Measurements from ENCODE around the gene UROC1.

DNA sequence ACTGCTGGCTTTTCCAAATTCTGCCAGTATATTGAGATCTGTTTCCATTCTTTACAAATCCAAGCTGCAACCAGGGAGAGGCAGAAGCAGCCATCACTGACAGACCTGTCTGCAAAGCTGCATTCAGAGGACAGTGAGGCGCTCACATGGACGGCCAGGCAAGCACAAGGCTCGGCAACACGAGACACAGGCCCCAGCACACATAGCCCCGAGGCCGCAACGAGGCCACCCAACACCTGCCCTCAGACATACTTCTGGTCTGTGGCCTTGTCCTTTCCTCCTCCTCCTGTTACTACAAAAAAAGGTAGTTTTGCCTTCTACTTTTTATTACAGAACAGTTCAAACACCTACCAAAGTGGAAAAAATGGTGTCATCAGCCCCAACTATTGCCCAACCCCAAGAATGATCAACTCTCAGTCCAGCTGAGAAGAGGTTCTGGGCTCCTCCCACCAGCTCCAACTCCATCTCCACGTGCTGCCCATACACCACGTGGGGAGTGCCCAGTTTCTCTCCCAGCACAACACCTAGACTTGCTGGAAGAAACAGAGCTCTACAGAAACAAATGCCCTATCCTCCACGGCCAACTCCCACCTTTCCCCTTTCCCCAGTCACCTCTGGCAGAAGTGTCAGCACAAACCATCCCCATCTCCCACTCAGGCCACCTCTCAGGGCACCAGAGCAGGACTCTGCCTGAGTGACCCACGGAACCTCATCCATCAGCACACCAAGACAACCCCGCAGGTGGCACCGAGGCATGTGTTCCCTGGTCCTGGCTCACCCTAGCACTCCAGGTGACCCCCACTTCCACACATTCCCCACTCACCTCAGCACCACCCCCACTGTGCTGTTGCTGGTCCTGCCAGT, 49.3 kb downstream of the UROC1 start:
- TF ChIP-seq CTCF (IDR thresholded peaks at IDR 0.05), result no peak
- no peak for TF ChIP-seq ZFX (IDR thresholded peaks at IDR 0.05; ENCODE audit: borderline replicate concordance)

Data from 22Rv1 (cell line).